ENCODE results near the gene IFFO2.

DNA sequence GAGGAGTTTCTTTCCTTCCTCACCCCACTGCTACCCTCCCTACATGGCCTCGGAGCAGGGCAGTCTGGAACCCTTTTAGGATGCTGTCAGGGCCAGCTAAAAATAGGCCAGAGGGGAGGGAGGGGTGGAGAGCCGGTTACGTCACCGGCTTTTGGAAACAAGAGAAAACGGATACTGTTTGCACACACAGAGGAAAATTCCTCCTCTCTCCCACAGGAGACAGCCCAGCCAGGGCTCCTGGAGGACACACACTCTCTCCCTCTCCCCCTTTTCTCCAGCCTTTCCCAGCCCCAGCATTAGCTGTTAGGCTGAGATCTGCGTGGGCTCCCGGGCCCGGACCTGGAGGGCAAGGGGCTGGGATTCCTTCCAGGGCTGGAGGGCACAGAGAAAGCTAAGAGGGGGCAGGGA lies 34.2 kb downstream of the IFFO2 start:
- TF ChIP-seq EZH2 (IDR thresholded peaks at IDR 0.05; ENCODE audit: borderline replicate concordance, insufficient read depth, low read depth, low read length, poor library complexity, severe bottlenecking) = no peak
- TF ChIP-seq, protein P1, sequence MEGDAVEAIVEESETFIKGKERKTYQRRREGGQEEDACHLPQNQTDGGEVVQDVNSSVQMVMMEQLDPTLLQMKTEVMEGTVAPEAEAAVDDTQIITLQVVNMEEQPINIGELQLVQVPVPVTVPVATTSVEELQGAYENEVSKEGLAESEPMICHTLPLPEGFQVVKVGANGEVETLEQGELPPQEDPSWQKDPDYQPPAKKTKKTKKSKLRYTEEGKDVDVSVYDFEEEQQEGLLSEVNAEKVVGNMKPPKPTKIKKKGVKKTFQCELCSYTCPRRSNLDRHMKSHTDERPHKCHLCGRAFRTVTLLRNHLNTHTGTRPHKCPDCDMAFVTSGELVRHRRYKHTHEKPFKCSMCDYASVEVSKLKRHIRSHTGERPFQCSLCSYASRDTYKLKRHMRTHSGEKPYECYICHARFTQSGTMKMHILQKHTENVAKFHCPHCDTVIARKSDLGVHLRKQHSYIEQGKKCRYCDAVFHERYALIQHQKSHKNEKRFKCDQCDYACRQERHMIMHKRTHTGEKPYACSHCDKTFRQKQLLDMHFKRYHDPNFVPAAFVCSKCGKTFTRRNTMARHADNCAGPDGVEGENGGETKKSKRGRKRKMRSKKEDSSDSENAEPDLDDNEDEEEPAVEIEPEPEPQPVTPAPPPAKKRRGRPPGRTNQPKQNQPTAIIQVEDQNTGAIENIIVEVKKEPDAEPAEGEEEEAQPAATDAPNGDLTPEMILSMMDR (IDR thresholded peaks at IDR 0.05) = no peak
